ENCODE measurements around the gene TRAPPC10. TPM values are rescaled to one million over a fixed set of nuclear protein-coding genes. Genes with fewer than 3 reads are reported as not detected.

The TRAPPC10 gene
- total RNA-seq, 2 experiments from 2014 or later, result 37.1 to 38.6 TPM

DNA sequence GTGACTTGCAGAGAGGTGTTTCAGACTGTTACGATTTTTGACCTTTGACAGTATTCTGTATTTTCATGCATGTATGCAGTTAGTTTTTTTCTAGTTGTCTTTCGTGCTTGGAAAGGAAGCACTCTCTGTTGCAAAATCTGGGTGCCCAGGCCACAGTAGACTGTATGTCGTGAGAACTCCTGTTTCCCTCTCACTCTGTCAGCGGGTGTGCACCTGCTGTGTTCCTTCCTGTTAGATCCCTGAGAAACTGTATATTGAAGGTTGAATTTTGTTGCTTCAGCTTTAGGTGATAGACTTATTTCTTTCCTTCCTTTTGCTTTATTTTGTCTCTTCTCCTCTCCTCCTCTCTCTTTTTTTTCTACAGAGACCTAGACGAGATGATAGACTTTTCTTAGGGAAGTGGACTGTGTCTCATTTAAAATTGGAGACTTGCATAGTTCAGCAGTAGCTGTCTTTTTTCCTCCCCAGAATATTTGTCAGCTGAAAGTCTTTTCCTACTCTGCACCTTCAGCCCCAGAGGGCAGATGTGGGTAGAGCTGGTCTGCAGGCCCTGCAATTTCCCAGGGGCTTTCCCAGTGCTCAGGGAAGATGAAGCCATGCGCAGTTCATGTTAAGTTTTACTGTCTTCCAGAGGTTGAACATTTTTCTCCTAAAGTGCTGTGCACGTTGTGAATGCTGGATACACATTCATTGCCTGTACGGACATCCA is 1.4 kb downstream of the TRAPPC10 start:
- Mint-ChIP-seq H3K36me3 (ENCODE audit: low read depth) (peaks cover 6% of the 10 kb centered on the region), H3K4me3 (peak overlapping the region; percentile 85), H3K27me3 (ENCODE audit: low read depth) (no peaks in the 10 kb centered on the region), H3K9me3 (no peaks in the 10 kb centered on the region), H3K4me1 (ENCODE audit: low read depth) (peaks cover 56% of the 10 kb centered on the region), H3K27ac (peak overlapping the region; percentile 90)
- CTCF ChIA-PET, result interaction anchor here (0.6 to 2.5 kb wide), 9 partner anchors 28 to 294 kb away, joined by 3 to 14 read pairs (median 4); no protein-coding TSS in a partner anchor
- DNase-seq, result peak; percentile 75
- intact Hi-C loops (cut with micrococcal nuclease), result loop anchor here (1.0 to 10.0 kb wide), 9 partner anchors 8 to 1071 kb away; partner anchors contain the start of genes AGPAT3 and PTTG1IP

DNA sequence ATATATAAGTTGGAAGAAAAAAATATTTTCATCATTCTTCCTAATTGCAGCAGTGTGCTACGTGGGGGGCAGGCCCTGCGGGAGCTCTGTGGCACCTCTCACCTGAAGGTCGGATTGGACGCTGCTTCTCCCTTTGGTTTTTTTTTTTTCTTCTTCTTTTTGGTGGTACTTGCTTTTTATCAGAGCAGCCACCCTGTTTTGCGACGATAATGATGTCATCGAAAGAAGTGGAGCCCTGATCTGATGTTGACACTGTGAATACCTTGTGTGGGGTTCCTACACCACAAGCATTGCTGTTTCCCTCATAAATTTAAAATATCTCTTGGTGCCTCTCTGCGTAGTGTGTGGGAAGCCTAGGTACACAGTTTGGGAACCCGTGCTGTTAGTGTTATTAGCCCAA is 5.5 kb downstream of the TRAPPC10 start:
- CTCF ChIA-PET, result interaction anchor here (0.7 kb wide), 1 partner anchor 69 kb away, joined by 3 read pairs; no protein-coding TSS in a partner anchor
- H3K4me1 Mint-ChIP-seq (ENCODE audit: low read depth), result peaks cover 84% of the 10 kb centered on the region
- intact Hi-C loops (cut with micrococcal nuclease), result loop anchor here (10.0 kb wide), 1 partner anchor 1067 kb away; no protein-coding TSS in a partner anchor
- H3K4me3 Mint-ChIP-seq, result no peak overlapping the region
- peaks cover 8% of the 10 kb centered on the region for H3K36me3 Mint-ChIP-seq (ENCODE audit: low read depth)
- H3K27ac Mint-ChIP-seq, result peak overlapping the region; percentile 9
- DNase-seq, result no peak
- H3K9me3 Mint-ChIP-seq, result no peaks in the 10 kb centered on the region
- no peaks in the 10 kb centered on the region for H3K27me3 Mint-ChIP-seq (ENCODE audit: low read depth)

DNA sequence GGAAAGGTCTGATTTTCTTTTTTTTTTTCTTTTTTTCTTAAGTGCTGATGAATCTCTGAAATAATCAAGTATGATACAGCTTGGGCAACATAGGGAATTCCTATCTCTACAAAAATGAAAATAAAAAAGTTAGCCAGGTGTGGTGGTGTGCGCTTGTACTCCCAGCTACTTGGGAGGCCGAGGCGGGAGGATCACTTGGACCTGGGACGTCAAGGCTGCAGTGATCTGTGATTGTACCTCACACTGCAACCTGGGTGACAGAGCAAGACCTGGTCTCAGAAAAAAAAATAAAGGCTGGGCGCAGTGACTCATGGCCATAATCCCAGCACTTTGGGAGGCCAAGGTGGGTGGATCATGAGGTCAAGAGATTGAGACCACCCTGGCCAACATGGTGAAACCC is 6.0 kb downstream of the TRAPPC10 start:
- CTCF ChIA-PET, result interaction anchor here (0.7 kb wide), 1 partner anchor 69 kb away, joined by 3 read pairs; no protein-coding TSS in a partner anchor
- peaks cover 8% of the 10 kb centered on the region for H3K36me3 Mint-ChIP-seq (ENCODE audit: low read depth)

DNA sequence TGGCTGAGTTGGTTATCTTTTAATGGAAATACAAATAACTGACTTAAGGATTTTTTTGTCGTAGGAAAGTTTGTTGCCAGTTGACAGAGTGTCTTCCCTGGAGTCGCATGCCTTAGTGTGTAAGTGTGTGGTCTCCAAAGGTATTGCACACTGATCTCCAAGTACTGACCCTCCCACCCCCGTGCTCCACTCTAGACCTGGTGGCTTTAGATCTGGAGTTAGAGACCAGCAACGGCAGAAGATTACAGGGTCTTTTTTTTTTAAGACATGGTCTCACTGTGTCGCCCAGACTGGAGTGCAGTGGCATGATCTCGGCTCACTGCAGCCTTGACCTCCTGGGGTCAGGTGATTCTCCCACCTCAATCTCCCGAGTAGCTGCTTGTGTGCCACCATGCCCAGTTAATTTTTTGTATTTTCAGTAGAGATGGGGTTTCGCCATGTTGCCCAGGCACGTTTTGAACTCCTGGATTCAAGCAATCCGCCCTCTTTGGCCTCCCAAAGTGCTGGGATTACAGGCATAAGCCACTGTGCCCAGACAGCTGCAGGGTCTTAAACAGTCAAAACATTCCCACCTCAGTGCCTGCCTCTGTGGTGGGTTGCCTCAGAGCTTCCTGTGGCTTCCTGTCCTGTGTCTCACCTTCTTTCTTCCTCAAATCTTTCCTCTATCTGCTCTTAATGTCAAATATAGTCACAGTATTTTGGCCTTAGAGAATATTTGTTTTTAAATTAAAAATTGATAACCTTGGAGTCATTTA is 6.9 kb downstream of the TRAPPC10 start:
- no peaks in the 10 kb centered on the region for H3K27me3 Mint-ChIP-seq (ENCODE audit: low read depth)
- intact Hi-C loops (cut with micrococcal nuclease), result loop anchor here (10.0 kb wide), 1 partner anchor 1066 kb away; no protein-coding TSS in a partner anchor
- H3K4me1 Mint-ChIP-seq (ENCODE audit: low read depth), result peaks cover 88% of the 10 kb centered on the region
- peaks cover 8% of the 10 kb centered on the region for H3K36me3 Mint-ChIP-seq (ENCODE audit: low read depth)
- no peaks in the 10 kb centered on the region for H3K9me3 Mint-ChIP-seq
- DNase-seq, result peak; percentile 17
- peak overlapping the region; percentile 69 for H3K27ac Mint-ChIP-seq
- H3K4me3 Mint-ChIP-seq, result no peak overlapping the region
- CTCF ChIA-PET, result no interaction called here

More for the DNA sequence above, 6.0 kb downstream of the TRAPPC10 start:
- Mint-ChIP-seq H3K27ac (peak overlapping the region; percentile 69), H3K9me3 (no peaks in the 10 kb centered on the region), H3K4me1 (ENCODE audit: low read depth) (peaks cover 88% of the 10 kb centered on the region), H3K4me3 (no peak overlapping the region), H3K27me3 (ENCODE audit: low read depth) (no peaks in the 10 kb centered on the region)
- DNase-seq, result no peak
- intact Hi-C loops (cut with micrococcal nuclease), result loop anchor here (10.0 kb wide), 1 partner anchor 1067 kb away; no protein-coding TSS in a partner anchor

DNA sequence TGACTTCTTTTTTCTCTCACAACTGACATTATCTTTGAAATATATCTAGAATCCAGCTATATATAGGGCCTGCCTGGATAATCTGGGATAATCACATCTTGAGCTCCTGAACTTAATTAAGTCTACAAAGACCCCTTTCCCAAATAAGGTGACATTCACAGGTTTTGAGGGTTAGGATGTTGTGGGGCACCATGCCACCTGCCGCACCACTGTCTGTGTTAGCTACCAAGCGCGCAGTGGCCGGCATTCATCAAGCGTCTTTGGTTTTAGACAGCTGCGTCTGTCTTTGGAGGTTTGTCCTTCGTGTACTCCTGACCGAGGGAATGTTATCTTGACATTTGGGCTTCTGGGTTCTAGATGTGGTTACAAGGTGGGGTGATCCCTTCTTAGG is 7.5 kb downstream of the TRAPPC10 start:
- no peak for DNase-seq
- H3K9me3 Mint-ChIP-seq, result no peaks in the 10 kb centered on the region
- H3K27me3 Mint-ChIP-seq (ENCODE audit: low read depth), result no peaks in the 10 kb centered on the region
- H3K4me3 Mint-ChIP-seq, result no peak overlapping the region
- peaks cover 87% of the 10 kb centered on the region for H3K4me1 Mint-ChIP-seq (ENCODE audit: low read depth)
- CTCF ChIA-PET, result no interaction called here
- intact Hi-C loops (cut with micrococcal nuclease), result loop anchor here (10.0 kb wide), 1 partner anchor 1065 kb away; no protein-coding TSS in a partner anchor
- H3K36me3 Mint-ChIP-seq (ENCODE audit: low read depth), result peaks cover 8% of the 10 kb centered on the region
- H3K27ac Mint-ChIP-seq, result peak overlapping the region; percentile 69

DNA sequence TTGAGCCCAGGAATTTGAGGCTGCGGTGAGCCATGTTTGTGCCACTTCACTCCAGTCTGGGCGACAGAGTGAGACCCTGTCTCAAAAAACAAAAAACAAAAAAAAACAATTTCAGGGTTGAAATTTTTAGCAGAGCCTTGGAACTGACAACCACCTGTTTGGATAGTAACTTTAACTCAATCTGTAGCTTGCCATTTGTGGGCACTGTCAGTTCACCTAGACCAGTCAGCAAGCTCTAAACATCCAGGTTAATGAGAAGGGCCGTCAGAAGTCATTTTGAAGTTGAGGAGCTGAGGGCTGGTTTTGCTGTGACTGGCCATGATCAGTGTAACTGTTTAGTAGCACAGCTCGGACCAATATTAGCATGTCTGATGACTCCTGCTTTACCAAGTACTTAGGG is 8.4 kb downstream of the TRAPPC10 start:
- CTCF ChIA-PET, result interaction anchor here (0.6 to 0.7 kb wide), 2 partner anchors 8 to 179 kb away, joined by 3 to 5 read pairs; partner anchors contain the start of gene TRAPPC10
- Mint-ChIP-seq H3K9me3 (no peaks in the 10 kb centered on the region), H3K4me1 (ENCODE audit: low read depth) (peaks cover 89% of the 10 kb centered on the region), H3K27me3 (ENCODE audit: low read depth) (no peaks in the 10 kb centered on the region), H3K36me3 (ENCODE audit: low read depth) (peaks cover 8% of the 10 kb centered on the region), H3K4me3 (no peak overlapping the region), H3K27ac (peak overlapping the region; percentile 14)
- intact Hi-C loops (cut with micrococcal nuclease), result no loop called here
- DNase-seq, result no peak

DNA sequence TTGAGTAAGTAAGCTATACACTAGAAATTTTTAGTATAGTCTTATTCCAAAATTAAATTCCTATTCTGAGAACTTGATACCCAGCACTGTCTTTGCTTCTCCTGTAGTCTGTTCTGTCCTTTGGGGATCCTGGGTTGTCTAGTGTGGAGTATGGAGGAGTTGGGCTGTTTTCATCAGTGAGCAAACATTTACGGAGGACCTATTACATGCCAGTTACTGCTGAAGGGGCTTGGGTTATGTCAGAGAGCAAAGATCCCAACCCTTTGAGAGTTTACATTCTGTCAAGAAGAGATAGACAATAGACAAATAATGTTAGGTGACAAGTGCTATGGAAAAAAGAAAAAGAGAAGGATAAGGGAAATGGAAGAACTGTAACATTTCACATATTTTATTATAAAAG is 9.0 kb downstream of the TRAPPC10 start:
- H3K36me3 Mint-ChIP-seq (ENCODE audit: low read depth), result peaks cover 10% of the 10 kb centered on the region
- intact Hi-C loops (cut with micrococcal nuclease), result loop anchor here (1.0 kb wide), 1 partner anchor 8 kb away; no protein-coding TSS in a partner anchor
- H3K27me3 Mint-ChIP-seq (ENCODE audit: low read depth), result no peaks in the 10 kb centered on the region
- no peak overlapping the region for H3K4me3 Mint-ChIP-seq
- H3K9me3 Mint-ChIP-seq, result no peaks in the 10 kb centered on the region
- peak overlapping the region; percentile 36 for H3K27ac Mint-ChIP-seq
- no peak for DNase-seq
- H3K4me1 Mint-ChIP-seq (ENCODE audit: low read depth), result peaks cover 89% of the 10 kb centered on the region
- CTCF ChIA-PET, result interaction anchor here (0.6 to 0.7 kb wide), 2 partner anchors 9 to 180 kb away, joined by 3 to 5 read pairs; partner anchors contain the start of gene TRAPPC10

DNA sequence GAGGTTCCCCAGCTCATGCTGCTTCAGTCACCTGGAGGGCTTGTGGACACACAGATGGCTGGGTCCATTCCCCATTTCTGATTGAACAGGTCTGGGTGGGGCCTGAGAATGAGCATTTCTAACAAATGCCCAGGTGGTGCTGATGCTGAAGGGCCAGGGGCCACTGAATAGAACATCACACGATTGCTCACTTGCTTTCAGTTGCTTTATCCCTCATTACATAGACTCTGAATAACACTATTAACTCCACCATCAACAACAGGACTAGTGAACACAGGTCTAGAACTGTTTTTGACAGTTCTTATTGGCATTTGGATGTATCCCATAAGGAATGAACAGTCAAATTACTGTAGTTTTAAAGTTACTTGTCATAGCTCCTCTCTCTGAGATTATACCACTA is 12.1 kb downstream of the TRAPPC10 start:
- Mint-ChIP-seq H3K9me3 (no peaks in the 10 kb centered on the region), H3K4me1 (ENCODE audit: low read depth) (peaks cover 82% of the 10 kb centered on the region), H3K27ac (peak overlapping the region; percentile 59), H3K4me3 (no peak overlapping the region), H3K36me3 (ENCODE audit: low read depth) (peaks cover 7% of the 10 kb centered on the region), H3K27me3 (ENCODE audit: low read depth) (no peaks in the 10 kb centered on the region)
- CTCF ChIA-PET, result interaction anchor here (1.0 kb wide), 1 partner anchor 59 kb away, joined by 4 read pairs; no protein-coding TSS in a partner anchor
- DNase-seq, result peak; percentile 34
- intact Hi-C loops (cut with micrococcal nuclease), result loop anchor here (2.0 kb wide), 1 partner anchor 59 kb away; no protein-coding TSS in a partner anchor

DNA sequence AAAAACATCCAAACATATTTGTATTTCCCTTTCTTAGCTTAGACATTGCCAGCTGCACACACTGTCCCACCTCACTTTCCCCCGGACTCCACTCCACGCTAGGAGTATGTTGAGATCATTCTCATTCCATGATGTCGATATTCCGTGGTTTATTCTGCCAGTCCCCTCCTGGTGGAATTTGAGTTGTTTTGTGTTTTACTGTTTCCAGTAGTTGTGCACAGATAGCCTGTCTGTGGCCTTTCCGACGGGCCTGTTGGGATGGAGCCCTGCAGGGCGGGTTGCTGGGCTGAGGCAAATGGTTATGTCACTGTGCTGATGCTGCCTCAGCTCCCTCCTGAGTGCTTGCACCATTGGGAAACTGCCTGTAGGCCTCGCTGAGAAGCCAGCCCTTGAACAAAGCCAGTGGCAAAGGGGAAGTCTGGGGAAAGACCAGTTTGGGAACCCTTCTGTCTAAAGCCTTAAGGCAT is 12.8 kb downstream of the TRAPPC10 start:
- intact Hi-C loops (cut with micrococcal nuclease), result loop anchor here (1.0 to 2.0 kb wide), 3 partner anchors 12 to 58 kb away; no protein-coding TSS in a partner anchor
- no peak overlapping the region for H3K4me3 Mint-ChIP-seq
- DNase-seq, result peak; percentile 35
- peaks cover 7% of the 10 kb centered on the region for H3K36me3 Mint-ChIP-seq (ENCODE audit: low read depth)
- no peaks in the 10 kb centered on the region for H3K9me3 Mint-ChIP-seq
- CTCF ChIA-PET, result interaction anchor here (1.0 kb wide), 1 partner anchor 58 kb away, joined by 4 read pairs; no protein-coding TSS in a partner anchor
- H3K27ac Mint-ChIP-seq, result peak overlapping the region; percentile 81
- H3K27me3 Mint-ChIP-seq (ENCODE audit: low read depth), result no peaks in the 10 kb centered on the region
- H3K4me1 Mint-ChIP-seq (ENCODE audit: low read depth), result peaks cover 81% of the 10 kb centered on the region

DNA sequence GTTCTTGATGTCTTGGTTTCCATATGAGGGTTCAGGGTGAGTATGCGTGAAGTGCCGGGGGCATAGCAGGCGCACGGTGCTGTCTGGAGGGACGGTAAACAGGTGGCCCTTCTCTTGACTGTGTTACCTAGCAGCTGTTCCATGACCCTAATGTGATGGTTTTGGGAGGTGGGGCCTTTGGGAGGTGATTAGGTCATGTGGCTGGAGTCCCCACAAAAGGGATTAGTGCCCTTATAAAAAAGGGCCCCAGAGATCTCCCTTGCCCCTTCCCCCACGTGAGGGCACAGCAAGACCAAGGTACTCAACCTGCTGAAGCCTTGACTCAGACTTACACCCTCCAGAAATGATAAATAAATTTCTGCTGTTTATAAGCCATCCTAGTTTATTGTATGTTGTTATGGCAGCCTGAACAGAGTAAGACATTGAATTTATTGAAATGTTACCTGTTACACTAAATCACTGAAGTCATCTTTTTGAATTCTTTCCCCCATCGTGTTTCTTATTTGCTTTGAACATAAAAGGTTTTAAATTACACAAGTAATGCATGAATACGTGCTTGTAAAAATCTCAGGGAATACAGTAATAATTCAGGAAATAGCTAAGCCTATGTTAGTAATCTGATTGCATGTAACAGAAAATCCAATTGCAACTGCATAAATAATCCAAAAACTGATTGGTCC is 15.6 kb downstream of the TRAPPC10 start:
- peaks cover 63% of the 10 kb centered on the region for H3K4me1 Mint-ChIP-seq (ENCODE audit: low read depth)
- DNase-seq, result no peak
- CTCF ChIA-PET, result no interaction called here
- H3K27ac Mint-ChIP-seq, result no peak overlapping the region
- no peaks in the 10 kb centered on the region for H3K9me3 Mint-ChIP-seq
- H3K4me3 Mint-ChIP-seq, result no peak overlapping the region
- intact Hi-C loops (cut with micrococcal nuclease), result no loop called here
- no peaks in the 10 kb centered on the region for H3K27me3 Mint-ChIP-seq (ENCODE audit: low read depth)
- H3K36me3 Mint-ChIP-seq (ENCODE audit: low read depth), result peaks cover 10% of the 10 kb centered on the region

DNA sequence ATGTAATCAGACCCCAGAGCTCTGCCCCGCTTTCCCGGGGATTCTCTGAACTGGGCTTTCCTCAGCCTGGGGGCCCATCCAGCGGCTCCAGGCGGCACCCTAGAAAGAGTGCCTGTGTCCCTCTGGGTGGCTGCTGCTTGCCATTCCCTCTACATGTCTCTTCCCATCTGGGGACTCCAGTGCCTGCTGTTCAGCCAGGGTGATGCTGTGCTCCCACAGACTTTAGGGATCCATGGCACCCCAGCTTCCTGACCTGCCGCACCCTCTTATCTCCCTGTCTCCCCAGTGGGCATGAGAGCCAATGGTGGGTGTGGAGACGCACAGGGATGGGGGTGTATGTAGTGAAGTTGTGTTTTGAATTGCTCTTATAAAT is 16.2 kb downstream of the TRAPPC10 start:
- Mint-ChIP-seq H3K36me3 (ENCODE audit: low read depth) (peaks cover 13% of the 10 kb centered on the region), H3K4me3 (no peak overlapping the region), H3K9me3 (no peaks in the 10 kb centered on the region), H3K27me3 (ENCODE audit: low read depth) (no peaks in the 10 kb centered on the region), H3K27ac (no peak overlapping the region), H3K4me1 (ENCODE audit: low read depth) (peaks cover 59% of the 10 kb centered on the region)
- intact Hi-C loops (cut with micrococcal nuclease), result no loop called here
- DNase-seq, result no peak
- CTCF ChIA-PET, result no interaction called here

Measured in activated naive CD4-positive, alpha-beta T cell treated with anti-CD3 and anti-CD28 coated beads for 36 hours (primary cell).